Transverse colon (tissue), 4 donors: ENCODE results near the gene RBBP8NL. TPM values are rescaled to one million over a fixed set of nuclear protein-coding genes. Genes with fewer than 3 reads are reported as not detected.

Experiments
- DNase-seq: peaks from one replicate; pipeline ENCODE4 v3.0.0-alpha.2; 2019
- H3K27ac ChIP-seq, 4 donors: fragments of 200-600 bp; sonication (generic); 2 replicates each; pipeline ENCODE4 v1.5.1; 2016 to 2018; ENCODE audit warnings: inconsistent platforms in 4 of 4
- H3K27me3 ChIP-seq: fragments of 200-600 bp; sonication (generic); 2 replicates; pipeline ENCODE4 v1.5.1; 2017; ENCODE audit warnings: inconsistent platforms
- H3K36me3 ChIP-seq, 4 donors: fragments of 200-600 bp; sonication (generic); 2 replicates each; pipeline ENCODE4 v1.5.1; 2017 to 2019; ENCODE audit warnings: inconsistent platforms in 4 of 4
- H3K4me1 ChIP-seq, 4 donors: fragments of 200-600 bp; sonication (generic); 2 replicates each; pipeline ENCODE4 v1.5.1; 2017 to 2020; ENCODE audit warnings: inconsistent platforms in 4 of 4
- H3K4me3 ChIP-seq, 4 donors: fragments of 200-600 bp; sonication (generic); 1 replicate in 1 of 4; 2 replicates in 3 of 4; pipeline versions ENCODE4 v1.5.1 to v1.6.1; 2017 to 2019; ENCODE audit warnings: inconsistent platforms in 4 of 4
- H3K9me3 ChIP-seq, 2 donors: fragments of 200-600 bp; sonication (generic); 2 replicates each; pipeline ENCODE4 v1.5.1; 2017 to 2019; ENCODE audit warnings: inconsistent platforms in 2 of 2
- CTCF ChIP-seq, 5 experiments: fragments of 200-600 bp in 3 of 5; fragments of 450-650 bp in 2 of 5; sonication (generic) in 3 of 5; IDR thresholded peaks; 1 replicate in 2 of 5; 2 replicates in 3 of 5; pipeline ENCODE4 v1.5.1; 2016 to 2017; ENCODE audit warnings: antibody characterized with exemption in 5 of 5, inconsistent platforms in 3 of 5, mild to moderate bottlenecking in 2 of 5, moderate library complexity in 1 of 5
- EP300 ChIP-seq: sonication (generic); formaldehyde crosslinking; IDR thresholded peaks from one replicate; pipeline ENCODE4 v1.6.1; 2017; ENCODE audit warnings: antibody characterized with exemption, low read depth
- POLR2A ChIP-seq: fragments of 450-650 bp; IDR thresholded peaks from one replicate; pipeline ENCODE4 v1.6.1; 2016; ENCODE audit warnings: antibody characterized with exemption, mild to moderate bottlenecking, moderate library complexity
- POLR2AphosphoS5 ChIP-seq, 3 donors: sonication (generic); formaldehyde crosslinking; IDR thresholded peaks; one replicate each; pipeline ENCODE4 v1.6.1; 2016; ENCODE audit warnings: antibody characterized with exemption in 3 of 3
- WGBS, 2 donors: methylation state at CpG; one replicate each; pipeline ENCODE4 v1.1.5; 2018; ENCODE audit warnings: low coverage in 1 of 2; 5-methylcytosine and 5-hydroxymethylcytosine counted together
- in situ Hi-C, 4 donors: fragments of 200-750 bp; cut with MboI; loops; one replicate each; pipeline versions ENCODE4 v1.15.0 to v1.15.1; 2017; ENCODE audit warnings: low sequenced_read_pairs in 3 of 4, low pct_ligation_motif_present in 1 of 4, low pct_unique_long_range_greater_than_20kb in 1 of 4
- intact Hi-C: fragments of 100-400 bp; cut with DNase I; formaldehyde crosslinking; loops from one replicate; pipeline ENCODE4 v1.15.1; 2023; ENCODE audit warnings: low total_unique reads
- total RNA-seq, 4 donors: library from RNA; depleted of rRNA; stranded (reverse); fragments of >200 nt; gene quantifications; one replicate each; pipeline ENCODE4 v1.1.0, GENCODE V29; 2016

Gene RBBP8NL
- total RNA-seq, 4 donors from 2014 or later: 0.75 to 9.4 (median 4.3) TPM

GRCh38 chr20:62474604-62475026, 47.3 kb upstream of the RBBP8NL start:
- 23 to 39% methylated on average over 12 to 19 of the region's 25 CpGs for WGBS, 2 donors
- H3K4me3 ChIP-seq: no peak overlapping the region
- intact Hi-C loops: no loop called here

GRCh38 chr20:62473717-62474603, 46.6 kb upstream of the RBBP8NL start:
- Histone ChIP-seq H3K27ac (no peak overlapping the region), H3K4me1 (peaks cover 6 to 15% (median 10%) of the 10 kb centered on the region in 4 donors), H3K4me3 (no peak overlapping the region), H3K27me3 (peaks cover 88% of the 10 kb centered on the region), H3K36me3 (no peaks in the 10 kb centered on the region), H3K9me3 (no peaks in the 10 kb centered on the region)
- no peak for DNase-seq
- intact Hi-C loops (no loop called here), in situ Hi-C loops (no loop called here)
- WGBS, 2 donors: 39 to 65% methylated on average over 6 to 41 of the region's 52 CpGs
- no peak for TF ChIP-seq EP300
- no peak for TF ChIP-seq CTCF (IDR thresholded peaks at IDR 0.05)
- TF ChIP-seq POLR2A: no peak
- TF ChIP-seq POLR2AphosphoS5 (IDR thresholded peaks at IDR 0.05): no peak

More at GRCh38 chr20:62474604-62475026, 47.3 kb upstream of the RBBP8NL start:
- H3K27ac ChIP-seq: no peak overlapping the region
- no peaks in the 10 kb centered on the region for H3K36me3 ChIP-seq
- no peaks in the 10 kb centered on the region for H3K9me3 ChIP-seq
- no peak for DNase-seq
- TF ChIP-seq POLR2AphosphoS5 (IDR thresholded peaks at IDR 0.05) (no peak), EP300 (no peak), CTCF (IDR thresholded peaks at IDR 0.05) (no peak), POLR2A (no peak)
- in situ Hi-C loops: no loop called here
- peaks cover 6 to 15% (median 10%) of the 10 kb centered on the region in 4 donors for H3K4me1 ChIP-seq
- H3K27me3 ChIP-seq: peaks cover 88% of the 10 kb centered on the region

GRCh38 chr20:62472941-62473585, 45.7 kb upstream of the RBBP8NL start:
- no peak overlapping the region for H3K4me3 ChIP-seq
- no peaks in the 10 kb centered on the region for H3K36me3 ChIP-seq
- in situ Hi-C loops: no loop called here
- WGBS, 2 donors: 82% methylated on average over 23 of the region's 30 CpGs; no CpG with 5 or more reads in 1 of the 2 donors
- intact Hi-C loops: no loop called here
- H3K27ac ChIP-seq: no peak overlapping the region
- no peak for TF ChIP-seq POLR2A
- TF ChIP-seq EP300: no peak
- no peak for TF ChIP-seq CTCF (IDR thresholded peaks at IDR 0.05)
- TF ChIP-seq POLR2AphosphoS5 (IDR thresholded peaks at IDR 0.05): no peak
- H3K27me3 ChIP-seq: peaks cover 88% of the 10 kb centered on the region
- no peaks in the 10 kb centered on the region for H3K9me3 ChIP-seq
- H3K4me1 ChIP-seq: peaks cover 6 to 15% (median 10%) of the 10 kb centered on the region in 4 donors
- DNase-seq: no peak
